ENCODE data around the gene RAC2. TPM values are rescaled to one million over a fixed set of nuclear protein-coding genes. Genes with fewer than 3 reads are reported as not detected.

The RAC2 gene
- total RNA-seq, 1 donor from 2014 or later = 5.1 TPM

- ATAC-seq (peak; percentile 74), DNase-seq (peak; percentile 93)
- intact Hi-C loops (cut with micrococcal nuclease) = loop anchor here (2.0 kb wide), 1 partner anchor 32 kb away; no protein-coding TSS in a partner anchor
Measured at GRCh38 chr22:37198258-37199102, 45.6 kb downstream of the RAC2 start.

- intact Hi-C loops (cut with micrococcal nuclease) = loop anchor here (2.0 kb wide), 1 partner anchor 31 kb away; no protein-coding TSS in a partner anchor
- ATAC-seq (peak; percentile 1), DNase-seq (peak; percentile 51)
Measured at GRCh38 chr22:37197451-37198257, 46.4 kb downstream of the RAC2 start.

- ATAC-seq = peak; percentile 75
- intact Hi-C loops (cut with micrococcal nuclease) = no loop called here
- DNase-seq = peak; percentile 93
Measured at GRCh38 chr22:37196539-37197450, 47.3 kb downstream of the RAC2 start.

GRCh38 chr22:37195921-37196320 is 48.1 kb downstream of the RAC2 start:
- no peak for ATAC-seq
- DNase-seq = no peak
- intact Hi-C loops (cut with micrococcal nuclease) = no loop called here

GRCh38 chr22:37194750-37195149 is 49.3 kb downstream of the RAC2 start:
- ATAC-seq (no peak), DNase-seq (no peak)
- intact Hi-C loops (cut with micrococcal nuclease) = no loop called here

- intact Hi-C loops (cut with micrococcal nuclease) = no loop called here
- ATAC-seq (no peak), DNase-seq (no peak)
Measured at GRCh38 chr22:37193629-37194191, 50.4 kb downstream of the RAC2 start.

GRCh38 chr22:37192741-37193140 is 51.3 kb downstream of the RAC2 start:
- intact Hi-C loops (cut with micrococcal nuclease) = no loop called here
- ATAC-seq (no peak), DNase-seq (no peak)

GRCh38 chr22:37192204-37192603 is 51.9 kb downstream of the RAC2 start:
- ATAC-seq (no peak), DNase-seq (no peak)
- intact Hi-C loops (cut with micrococcal nuclease) = no loop called here

GRCh38 chr22:37190262-37190780 is 53.7 kb downstream of the RAC2 start:
- no peak for DNase-seq
- intact Hi-C loops (cut with micrococcal nuclease) = no loop called here
- ATAC-seq = no peak

- no peak for DNase-seq
- intact Hi-C loops (cut with micrococcal nuclease) = no loop called here
- no peak for ATAC-seq
Measured at GRCh38 chr22:37188901-37189466, 55.1 kb downstream of the RAC2 start.

GRCh38 chr22:37187891-37188761 is 55.9 kb downstream of the RAC2 start, which contains the start of gene C1QTNF6:
TSS of gene C1QTNF6 (minus strand) at chr22:37188247. CDS start at chr22:37188213, 34 bp downstream.
- peak; percentile 71 for DNase-seq

GRCh38 chr22:37187552-37187890 is 56.5 kb downstream of the RAC2 start:
- ATAC-seq (peak; percentile 42), DNase-seq (no peak)
- intact Hi-C loops (cut with micrococcal nuclease) = no loop called here

More at GRCh38 chr22:37187891-37188761, 55.9 kb downstream of the RAC2 start, which contains the start of gene C1QTNF6:
- intact Hi-C loops (cut with micrococcal nuclease) = no loop called here
- ATAC-seq = peak; percentile 91

GRCh38 chr22:37186997-37187522 is 57.0 kb downstream of the RAC2 start:
- ATAC-seq (no peak), DNase-seq (peak; percentile 25)
- intact Hi-C loops (cut with micrococcal nuclease) = no loop called here

GRCh38 chr22:37186228-37186996 is 57.7 kb downstream of the RAC2 start:
- DNase-seq (peak; percentile 17), ATAC-seq (peak; percentile 12)
- intact Hi-C loops (cut with micrococcal nuclease) = no loop called here

GRCh38 chr22:37185646-37186227 is 58.3 kb downstream of the RAC2 start:
- ATAC-seq = no peak
- DNase-seq = peak; percentile 23
- intact Hi-C loops (cut with micrococcal nuclease) = no loop called here

Data from left ventricle myocardium superior (tissue), 1 donor.